H1 (cell line): ENCODE measurements around the gene TRAP1. TPM values are rescaled to one million over a fixed set of nuclear protein-coding genes. Genes with fewer than 3 reads are reported as not detected.

Source experiments
- ASH2L ChIP-seq: fragments of 200-600, 300-600 bp; sonication (generic); IDR thresholded peaks from one replicate; pipeline ENCODE4 v1.7.1; 2017; ENCODE audit warnings: low read length
- BCL11A ChIP-seq, 2 experiments: IDR thresholded peaks; one replicate each; pipeline ENCODE4 v1.6.1; 2011; ENCODE audit warnings: low read depth in 2 of 2, low read length in 2 of 2, mild to moderate bottlenecking in 2 of 2
- CBX5 ChIP-seq: fragments of 300-800, 300-1000 bp; sonication (generic); IDR thresholded peaks from 2 replicates; pipeline ENCODE4 v1.7.1; 2016; ENCODE audit warnings: antibody characterized with exemption, low read length, low read depth
- CEBPB ChIP-seq: IDR thresholded peaks from 2 replicates; pipeline ENCODE4 v1.6.1; 2012; ENCODE audit warnings: low read depth, low read length
- EP300 ChIP-seq, 2 experiments: IDR thresholded peaks; 1 replicate in 1 of 2; 2 replicates in 1 of 2; pipeline ENCODE4 v1.6.1; 2011 to 2012; ENCODE audit warnings: low read depth in 2 of 2, low read length in 2 of 2, mild to moderate bottlenecking in 2 of 2, borderline replicate concordance in 1 of 2, inconsistent platforms in 1 of 2, moderate library complexity in 1 of 2
- FOSL1 ChIP-seq: IDR thresholded peaks from 2 replicates; pipeline ENCODE4 v1.6.1; 2011; ENCODE audit warnings: mild to moderate bottlenecking, low read depth, low read length, moderate library complexity; ENCODE audit not compliant: insufficient read depth
- POU5F1 ChIP-seq: IDR thresholded peaks from 2 replicates; pipeline ENCODE4 v1.6.1; 2011; ENCODE audit warnings: low read depth, mild to moderate bottlenecking, low read length, moderate library complexity
- RAD21 ChIP-seq, 2 experiments: IDR thresholded peaks in 1 of 2; conservative IDR thresholded peaks in 1 of 2; 2 replicates each; pipeline ENCODE4 v1.6.1; 2011; ENCODE audit warnings: low read depth in 2 of 2, low read length in 2 of 2, improper control_type of control experiment in 1 of 2, inconsistent platforms in 1 of 2, mild to moderate bottlenecking in 1 of 2, moderate library complexity in 1 of 2
- RXRA ChIP-seq: IDR thresholded peaks from 2 replicates; pipeline ENCODE4 v1.6.1; 2011; ENCODE audit warnings: low read depth, mild to moderate bottlenecking, low read length, moderate library complexity; ENCODE audit not compliant: insufficient read depth
- SP4 ChIP-seq: IDR thresholded peaks from 2 replicates; pipeline ENCODE4 v1.6.1; 2012; ENCODE audit warnings: low read length, inconsistent platforms
- polyA plus RNA-seq, 7 experiments: library from polyadenylated mRNA; depleted of rRNA in 3 of 7; stranded (reverse) in 5 of 7; unstranded in 2 of 7; fragments of >200 nt in 5 of 7; fragments of 200-250 nt in 2 of 7; gene quantifications; 1 replicate in 5 of 7; 2 replicates in 1 of 7; 4 replicates in 1 of 7; pipeline versions ENCODE4 v1.2.1 to v1.2.3, GENCODE V29; 2011 to 2013; ENCODE audit warnings: missing spikeins in 2 of 7, mixed read lengths in 2 of 7
- total RNA-seq: library from RNA; stranded (reverse); fragmentation: NEBNext Ultra II Directional; extraction: Animal tissue kit (Norgen Biotek cat#: 25700); gene quantifications from 2 replicates; pipeline ENCODE4 v1.2.1, GENCODE V29; 2021

The TRAP1 gene
- total and polyA plus RNA-seq, 2 of the 8 experiments (the other 6 are each of a cell fraction or from before 2014, with no cell fraction given): 215 to 283 TPM

DNA sequence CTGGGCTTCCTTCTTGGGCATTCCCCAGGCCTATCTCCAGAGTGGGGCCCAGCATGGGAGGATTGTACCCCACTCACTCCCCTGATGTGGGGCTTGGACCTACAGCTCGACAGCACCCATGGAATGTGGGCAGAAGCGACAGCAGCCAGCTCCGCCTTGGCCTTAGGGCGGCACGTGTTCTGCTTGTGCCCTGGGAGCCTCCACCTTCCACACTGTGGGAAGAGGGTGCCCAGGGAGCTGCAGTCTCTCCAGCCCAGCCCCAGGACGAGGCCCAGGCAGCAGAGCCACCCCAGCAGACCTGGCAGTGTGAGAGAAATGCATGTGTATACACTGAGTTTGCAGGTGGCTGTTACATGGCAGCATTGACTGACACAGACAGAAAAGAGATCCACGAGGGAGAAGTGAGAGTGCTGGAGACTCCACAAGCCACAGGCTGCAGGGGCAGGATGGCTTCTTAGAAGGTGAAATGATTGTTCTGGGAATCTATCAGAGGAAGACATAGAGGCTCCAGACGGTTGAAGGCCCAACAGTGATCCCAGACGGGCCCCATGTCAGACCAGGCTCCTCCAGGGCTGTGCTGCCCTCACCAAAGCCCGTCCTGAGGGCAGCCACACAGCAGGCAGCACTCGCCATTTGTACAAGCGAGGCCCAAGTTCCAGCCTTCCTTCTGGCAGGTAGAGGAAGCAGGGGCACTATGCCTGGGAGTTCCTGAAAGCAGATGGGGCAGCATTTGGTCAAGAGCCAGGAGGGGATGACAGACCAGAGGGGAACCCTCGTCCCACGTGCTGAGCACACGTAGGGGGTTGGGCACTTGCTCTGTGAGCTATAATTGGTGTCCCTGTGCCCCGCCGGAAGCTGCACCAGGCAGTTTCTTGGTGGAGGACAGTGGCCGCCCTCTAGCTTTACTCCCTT is 65.6 kb downstream of the TRAP1 start (continued):
- TF ChIP-seq RAD21 (IDR thresholded peaks at IDR 0.05 in 1 of 2, conservative IDR thresholded peaks at IDR 0.05 in 1 of 2; ENCODE audit: low read depth in 2 of 2, low read length in 2 of 2) (no peak), FOSL1 (no peak), ASH2L (no peak), SP4 (no peak), CBX5 (no peak), EP300 (IDR thresholded peaks at IDR 0.05; ENCODE audit: borderline replicate concordance in 1 of 2, low read depth in 2 of 2, low read length in 2 of 2) (no peak), BCL11A (IDR thresholded peaks at IDR 0.05; ENCODE audit: low read depth in 2 of 2, low read length in 2 of 2) (no peak), CEBPB (no peak), RXRA (no peak), POU5F1 (no peak)
